Liver (tissue), 9 donors: ENCODE results near the gene NINJ2. TPM values are rescaled to one million over a fixed set of nuclear protein-coding genes. Genes with fewer than 3 reads are reported as not detected.

Source experiments
- DNase-seq: peaks from one replicate; pipeline ENCODE4 v3.0.0-alpha.2; 2017; ENCODE audit warnings: low spot score
- H3K27ac ChIP-seq, 2 donors: one replicate each; pipeline ENCODE4 v1.7.0; 2013; ENCODE audit warnings: inconsistent platforms in 2 of 2, low read length in 2 of 2, control low read depth in 1 of 2, low read depth in 1 of 2, mild to moderate bottlenecking in 1 of 2
- H3K27me3 ChIP-seq, 4 donors: one replicate each; pipeline versions ENCODE4 v1.6.1 to v1.7.0; 2013; ENCODE audit warnings: low read length in 3 of 4, inconsistent platforms in 1 of 4, mild to moderate bottlenecking in 1 of 4, moderate library complexity in 1 of 4; ENCODE audit not compliant: control insufficient read depth in 4 of 4, insufficient read depth in 4 of 4
- H3K36me3 ChIP-seq, 4 donors: one replicate each; pipeline versions ENCODE4 v1.6.1 to v1.7.0; 2013; ENCODE audit warnings: low read length in 3 of 4, mild to moderate bottlenecking in 3 of 4, low read depth in 1 of 4, moderate library complexity in 1 of 4; ENCODE audit not compliant: control insufficient read depth in 4 of 4, insufficient read depth in 3 of 4
- H3K4me1 ChIP-seq, 4 donors: one replicate each; pipeline versions ENCODE4 v1.6.1 to v1.7.0; 2013; ENCODE audit warnings: low read length in 3 of 4, mild to moderate bottlenecking in 3 of 4, moderate library complexity in 1 of 4; ENCODE audit not compliant: control insufficient read depth in 4 of 4, insufficient read depth in 4 of 4
- H3K4me3 ChIP-seq, 3 donors: one replicate each; pipeline versions ENCODE4 v1.6.1 to v1.7.0; 2013; ENCODE audit warnings: low read length in 3 of 3, control low read depth in 1 of 3, low read depth in 1 of 3, mild to moderate bottlenecking in 1 of 3
- H3K9ac ChIP-seq, 2 donors: one replicate each; pipeline ENCODE4 v1.7.0; 2013; ENCODE audit warnings: low read length in 2 of 2, mild to moderate bottlenecking in 2 of 2, moderate library complexity in 2 of 2, control low read depth in 1 of 2, low read depth in 1 of 2
- H3K9me3 ChIP-seq, 4 donors: one replicate each; pipeline versions ENCODE4 v1.6.1 to v1.7.0; 2013; ENCODE audit warnings: low read length in 3 of 4; ENCODE audit not compliant: control insufficient read depth in 4 of 4
- EGR1 ChIP-seq, 2 donors: IDR thresholded peaks; 2 replicates each; pipeline ENCODE4 v1.6.1; 2016 to 2018; ENCODE audit warnings: antibody characterized with exemption in 2 of 2, low read depth in 2 of 2
- FOXA1 ChIP-seq: IDR thresholded peaks from 2 replicates; pipeline ENCODE4 v1.6.1; 2016; ENCODE audit warnings: antibody characterized with exemption
- FOXA2 ChIP-seq: IDR thresholded peaks from 2 replicates; pipeline ENCODE4 v1.6.1; 2016; ENCODE audit warnings: antibody characterized with exemption
- GABPA ChIP-seq, 2 donors: IDR thresholded peaks in 1 of 2; conservative IDR thresholded peaks in 1 of 2; 2 replicates each; pipeline ENCODE4 v1.6.1; 2016; ENCODE audit warnings: antibody characterized with exemption in 2 of 2, mild to moderate bottlenecking in 1 of 2, moderate library complexity in 1 of 2
- HNF4A ChIP-seq, 2 donors: conservative IDR thresholded peaks; 2 replicates each; pipeline ENCODE4 v1.6.1; 2016; ENCODE audit warnings: antibody characterized with exemption in 2 of 2, mild to moderate bottlenecking in 2 of 2
- HNF4G ChIP-seq: IDR thresholded peaks from 2 replicates; pipeline ENCODE4 v1.6.1; 2016; ENCODE audit warnings: antibody characterized with exemption
- JUND ChIP-seq, 2 donors: IDR thresholded peaks; 2 replicates each; pipeline ENCODE4 v1.6.1; 2016; ENCODE audit warnings: antibody characterized with exemption in 2 of 2
- NR2F2 ChIP-seq: IDR thresholded peaks from 2 replicates; pipeline ENCODE4 v1.6.1; 2016; ENCODE audit warnings: antibody characterized with exemption
- RAD21 ChIP-seq, 2 donors: IDR thresholded peaks; 2 replicates each; pipeline ENCODE4 v1.6.1; 2016; ENCODE audit warnings: antibody characterized with exemption in 2 of 2, mild to moderate bottlenecking in 2 of 2
- RXRA ChIP-seq, 2 donors: IDR thresholded peaks; 2 replicates each; pipeline ENCODE4 v1.6.1; 2017 to 2018; ENCODE audit warnings: antibody characterized with exemption in 2 of 2, mild to moderate bottlenecking in 1 of 2
- SP1 ChIP-seq: IDR thresholded peaks from 2 replicates; pipeline ENCODE4 v1.6.1; 2018; ENCODE audit warnings: antibody characterized with exemption, mild to moderate bottlenecking
- TAF1 ChIP-seq: conservative IDR thresholded peaks from 2 replicates; pipeline ENCODE4 v1.6.1; 2016; ENCODE audit warnings: antibody characterized with exemption, mild to moderate bottlenecking
- YY1 ChIP-seq: IDR thresholded peaks from 2 replicates; pipeline ENCODE4 v1.6.1; 2016; ENCODE audit warnings: antibody characterized with exemption, mild to moderate bottlenecking
- WGBS: extraction: QIAGEN DNeasy Blood & Tissue Kit; methylation state at CpG from one replicate; pipeline ENCODE4 v1.1.7; 2013; 5-methylcytosine and 5-hydroxymethylcytosine counted together
- polyA plus RNA-seq, 2 donors: library from polyadenylated mRNA; stranded (reverse) in 1 of 2; unstranded in 1 of 2; fragments of 200-250 nt in 1 of 2; fragments of >200 nt in 1 of 2; fragmentation: Nextera tagmentation in 1 of 2; extraction: Ambion mirVana in 1 of 2; gene quantifications; one replicate each; pipeline versions ENCODE4 v1.2.1 to v1.2.3, GENCODE V29; 2013 to 2015
- total RNA-seq, 2 donors: library from RNA; depleted of rRNA; stranded (reverse); fragments of >200 nt; gene quantifications; one replicate each; pipeline ENCODE4 v1.2.3, GENCODE V29; 2014
- TF ChIP-seq, protein P1 (sequence below): fragments of 150-350 bp; IDR thresholded peaks from 2 replicates; pipeline ENCODE4 v1.5.1; 2017; ENCODE audit warnings: improper control_type of control experiment, low read depth, low read length; ENCODE audit not compliant: missing input control
- TF ChIP-seq, protein P2 (sequence below): IDR thresholded peaks from 2 replicates; pipeline ENCODE4 v1.6.1; 2016; ENCODE audit warnings: antibody characterized with exemption
- TF ChIP-seq, protein P3 (sequence below): IDR thresholded peaks from 2 replicates; pipeline ENCODE4 v1.6.1; 2016; ENCODE audit warnings: antibody characterized with exemption, mild to moderate bottlenecking
- donor health status: healthy.
- donor health status: healthy.
- donor health status: healthy.
- donor health status: healthy.
- donor health status: healthy.

NINJ2 gene
- total and polyA plus RNA-seq, 4 donors, result 6.7 to 16.5 (median 15.4) TPM

DNA sequence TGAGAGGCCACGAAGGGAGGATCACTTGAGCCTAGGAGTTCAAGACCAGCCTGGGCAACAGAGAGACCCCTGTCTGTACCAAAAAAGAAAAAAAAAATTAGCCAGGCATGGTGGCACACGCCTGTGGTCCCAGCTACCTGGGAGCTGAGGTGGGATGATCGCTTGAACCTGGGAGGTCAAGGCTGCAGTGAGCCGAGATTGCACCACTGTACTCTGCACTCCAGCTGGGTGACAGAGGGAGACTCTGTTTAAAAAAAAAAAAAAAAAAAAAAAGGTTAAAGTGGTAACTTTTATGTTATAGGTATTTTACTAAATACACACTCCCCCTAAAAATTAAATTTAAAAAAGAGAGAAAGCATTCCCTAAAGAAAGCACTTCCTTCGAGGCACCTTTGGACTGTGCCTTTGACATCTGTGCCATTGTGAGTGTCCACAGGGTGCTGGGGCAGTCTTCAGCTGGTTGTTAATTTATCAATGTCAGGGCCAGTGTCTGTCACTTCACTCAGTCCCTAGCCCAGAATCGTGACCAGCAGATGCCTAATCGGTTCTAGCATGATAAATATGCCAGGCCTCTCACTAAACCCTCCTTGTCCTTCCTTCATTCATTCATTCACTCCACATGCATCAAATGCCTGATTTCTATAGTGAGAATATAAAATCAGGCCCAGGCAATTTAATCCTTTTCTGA is 140.4 kb downstream of the NINJ2 start:
- Histone ChIP-seq H3K9ac (no peak overlapping the region), H3K27ac (no peak overlapping the region), H3K4me1 (no peaks in the 10 kb centered on the region), H3K4me3 (no peak overlapping the region), H3K36me3 (no peaks in the 10 kb centered on the region), H3K27me3 (no peaks in the 10 kb centered on the region), H3K9me3 (no peaks in the 10 kb centered on the region)
- DNase-seq, result no peak
- 62% methylated on average over 7 of the region's 7 CpGs for WGBS
- TF ChIP-seq RAD21 (IDR thresholded peaks at IDR 0.05), result no peak
- no peak for TF ChIP-seq FOXA1
- no peak for TF ChIP-seq JUND (IDR thresholded peaks at IDR 0.05)
- TF ChIP-seq, protein P1, sequence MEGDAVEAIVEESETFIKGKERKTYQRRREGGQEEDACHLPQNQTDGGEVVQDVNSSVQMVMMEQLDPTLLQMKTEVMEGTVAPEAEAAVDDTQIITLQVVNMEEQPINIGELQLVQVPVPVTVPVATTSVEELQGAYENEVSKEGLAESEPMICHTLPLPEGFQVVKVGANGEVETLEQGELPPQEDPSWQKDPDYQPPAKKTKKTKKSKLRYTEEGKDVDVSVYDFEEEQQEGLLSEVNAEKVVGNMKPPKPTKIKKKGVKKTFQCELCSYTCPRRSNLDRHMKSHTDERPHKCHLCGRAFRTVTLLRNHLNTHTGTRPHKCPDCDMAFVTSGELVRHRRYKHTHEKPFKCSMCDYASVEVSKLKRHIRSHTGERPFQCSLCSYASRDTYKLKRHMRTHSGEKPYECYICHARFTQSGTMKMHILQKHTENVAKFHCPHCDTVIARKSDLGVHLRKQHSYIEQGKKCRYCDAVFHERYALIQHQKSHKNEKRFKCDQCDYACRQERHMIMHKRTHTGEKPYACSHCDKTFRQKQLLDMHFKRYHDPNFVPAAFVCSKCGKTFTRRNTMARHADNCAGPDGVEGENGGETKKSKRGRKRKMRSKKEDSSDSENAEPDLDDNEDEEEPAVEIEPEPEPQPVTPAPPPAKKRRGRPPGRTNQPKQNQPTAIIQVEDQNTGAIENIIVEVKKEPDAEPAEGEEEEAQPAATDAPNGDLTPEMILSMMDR, result no peak
- no peak for TF ChIP-seq RXRA (IDR thresholded peaks at IDR 0.05)
- no peak for TF ChIP-seq TAF1
- TF ChIP-seq, protein P2, sequence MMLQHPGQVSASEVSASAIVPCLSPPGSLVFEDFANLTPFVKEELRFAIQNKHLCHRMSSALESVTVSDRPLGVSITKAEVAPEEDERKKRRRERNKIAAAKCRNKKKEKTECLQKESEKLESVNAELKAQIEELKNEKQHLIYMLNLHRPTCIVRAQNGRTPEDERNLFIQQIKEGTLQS, result no peak
- no peak for TF ChIP-seq NR2F2
- TF ChIP-seq FOXA2, result no peak
- no peak for TF ChIP-seq SP1

DNA sequence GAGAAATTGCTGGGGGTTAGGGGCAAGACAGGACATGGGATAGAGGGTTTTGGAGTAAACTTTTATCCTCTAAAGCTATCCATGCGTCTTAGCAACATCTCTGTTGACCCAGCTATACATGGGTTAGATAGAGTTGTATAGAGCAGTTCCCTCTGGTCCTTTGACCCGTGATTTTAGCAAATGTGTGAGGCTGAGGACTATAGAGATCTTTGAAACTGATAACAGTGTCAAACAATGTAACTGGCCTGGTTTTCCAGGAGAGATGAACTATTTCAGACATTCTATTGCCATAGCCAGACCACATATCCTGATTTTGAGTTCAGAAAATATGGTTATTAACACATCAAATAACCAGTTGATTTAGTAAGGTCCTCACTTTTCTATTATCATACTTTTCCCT is 143.1 kb downstream of the NINJ2 start:
- Histone ChIP-seq H3K4me1 (no peaks in the 10 kb centered on the region), H3K9ac (no peak overlapping the region)
- WGBS, result 59% methylated on average over 2 of the region's 2 CpGs

DNA sequence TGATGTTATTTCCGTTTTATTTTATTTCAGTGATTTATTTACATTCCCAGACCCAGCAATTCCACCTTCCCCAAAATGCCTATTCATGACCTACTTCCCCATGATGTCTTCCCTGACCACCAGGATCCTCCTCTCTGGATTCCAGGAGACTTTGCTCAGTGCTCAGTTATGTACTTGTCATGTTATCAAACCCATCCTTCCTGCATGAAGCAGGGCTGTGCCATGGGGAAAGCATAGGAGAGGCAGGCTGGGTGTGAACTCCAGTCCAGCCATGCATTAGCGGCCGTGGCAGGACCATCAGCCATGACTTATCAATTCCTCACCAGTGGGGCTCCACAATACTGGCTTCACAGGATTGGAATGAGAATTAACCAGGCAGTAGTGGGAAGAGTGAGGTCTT is 145.7 kb downstream of the NINJ2 start:
- Histone ChIP-seq H3K27ac (no peak overlapping the region), H3K9ac (no peak overlapping the region), H3K4me1 (no peaks in the 10 kb centered on the region), H3K27me3 (no peaks in the 10 kb centered on the region), H3K36me3 (no peaks in the 10 kb centered on the region), H3K4me3 (no peak overlapping the region), H3K9me3 (no peaks in the 10 kb centered on the region)
- DNase-seq, result no peak
- no peak for TF ChIP-seq GABPA (IDR thresholded peaks at IDR 0.05 in 1 of 2, conservative IDR thresholded peaks at IDR 0.05 in 1 of 2)
- TF ChIP-seq, protein P2, result no peak
- TF ChIP-seq FOXA1, result no peak
- TF ChIP-seq JUND (IDR thresholded peaks at IDR 0.05), result no peak
- TF ChIP-seq HNF4A (conservative IDR thresholded peaks at IDR 0.05), result no peak
- TF ChIP-seq SP1, result no peak
- TF ChIP-seq RXRA (IDR thresholded peaks at IDR 0.05), result no peak
- TF ChIP-seq FOXA2, result no peak
- TF ChIP-seq EGR1 (IDR thresholded peaks at IDR 0.05; ENCODE audit: low read depth in 2 of 2), result no peak
- no peak for TF ChIP-seq HNF4G
- TF ChIP-seq, protein P3, sequence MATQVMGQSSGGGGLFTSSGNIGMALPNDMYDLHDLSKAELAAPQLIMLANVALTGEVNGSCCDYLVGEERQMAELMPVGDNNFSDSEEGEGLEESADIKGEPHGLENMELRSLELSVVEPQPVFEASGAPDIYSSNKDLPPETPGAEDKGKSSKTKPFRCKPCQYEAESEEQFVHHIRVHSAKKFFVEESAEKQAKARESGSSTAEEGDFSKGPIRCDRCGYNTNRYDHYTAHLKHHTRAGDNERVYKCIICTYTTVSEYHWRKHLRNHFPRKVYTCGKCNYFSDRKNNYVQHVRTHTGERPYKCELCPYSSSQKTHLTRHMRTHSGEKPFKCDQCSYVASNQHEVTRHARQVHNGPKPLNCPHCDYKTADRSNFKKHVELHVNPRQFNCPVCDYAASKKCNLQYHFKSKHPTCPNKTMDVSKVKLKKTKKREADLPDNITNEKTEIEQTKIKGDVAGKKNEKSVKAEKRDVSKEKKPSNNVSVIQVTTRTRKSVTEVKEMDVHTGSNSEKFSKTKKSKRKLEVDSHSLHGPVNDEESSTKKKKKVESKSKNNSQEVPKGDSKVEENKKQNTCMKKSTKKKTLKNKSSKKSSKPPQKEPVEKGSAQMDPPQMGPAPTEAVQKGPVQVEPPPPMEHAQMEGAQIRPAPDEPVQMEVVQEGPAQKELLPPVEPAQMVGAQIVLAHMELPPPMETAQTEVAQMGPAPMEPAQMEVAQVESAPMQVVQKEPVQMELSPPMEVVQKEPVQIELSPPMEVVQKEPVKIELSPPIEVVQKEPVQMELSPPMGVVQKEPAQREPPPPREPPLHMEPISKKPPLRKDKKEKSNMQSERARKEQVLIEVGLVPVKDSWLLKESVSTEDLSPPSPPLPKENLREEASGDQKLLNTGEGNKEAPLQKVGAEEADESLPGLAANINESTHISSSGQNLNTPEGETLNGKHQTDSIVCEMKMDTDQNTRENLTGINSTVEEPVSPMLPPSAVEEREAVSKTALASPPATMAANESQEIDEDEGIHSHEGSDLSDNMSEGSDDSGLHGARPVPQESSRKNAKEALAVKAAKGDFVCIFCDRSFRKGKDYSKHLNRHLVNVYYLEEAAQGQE, result no peak
- TF ChIP-seq NR2F2, result no peak
- TF ChIP-seq, protein P1, result no peak
- TF ChIP-seq RAD21 (IDR thresholded peaks at IDR 0.05), result no peak
- 81% methylated on average over 3 of the region's 3 CpGs for WGBS

More for the DNA sequence above, 143.1 kb downstream of the NINJ2 start:
- TF ChIP-seq EGR1 (IDR thresholded peaks at IDR 0.05; ENCODE audit: low read depth in 2 of 2) (no peak), YY1 (no peak)
- Histone ChIP-seq H3K9me3 (no peaks in the 10 kb centered on the region), H3K27me3 (no peaks in the 10 kb centered on the region), H3K27ac (no peak overlapping the region), H3K36me3 (no peaks in the 10 kb centered on the region), H3K4me3 (no peak overlapping the region)
- no peak for DNase-seq
